ENCODE results near the gene RALGPS2.
"Not testable (repeated sequence)": the region's sequence is repeated elsewhere in the genome, so short reads cannot be mapped to it uniquely, and the experiment has no call there.

Gene RALGPS2

DNA sequence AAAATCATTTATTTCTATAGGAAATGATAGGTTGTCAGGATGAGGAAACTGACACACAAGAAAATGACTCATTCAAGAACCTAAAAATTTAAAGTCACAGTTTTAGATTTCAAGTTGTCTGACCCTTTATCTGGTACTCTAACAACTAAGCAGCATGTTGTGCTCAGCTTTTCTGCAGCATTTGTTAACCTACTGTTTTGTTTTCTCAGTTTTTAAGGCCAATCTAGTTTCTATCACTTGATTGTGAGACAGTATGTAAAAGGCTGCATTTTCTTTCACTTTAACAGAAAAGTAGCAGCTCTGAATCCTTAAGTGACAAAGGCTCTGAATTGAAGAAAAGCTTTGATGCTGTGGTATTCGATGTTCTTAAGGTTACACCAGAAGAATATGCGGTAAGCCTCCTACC, 59.1 kb downstream of the RALGPS2 start:
- no peak for DNase-seq

DNA sequence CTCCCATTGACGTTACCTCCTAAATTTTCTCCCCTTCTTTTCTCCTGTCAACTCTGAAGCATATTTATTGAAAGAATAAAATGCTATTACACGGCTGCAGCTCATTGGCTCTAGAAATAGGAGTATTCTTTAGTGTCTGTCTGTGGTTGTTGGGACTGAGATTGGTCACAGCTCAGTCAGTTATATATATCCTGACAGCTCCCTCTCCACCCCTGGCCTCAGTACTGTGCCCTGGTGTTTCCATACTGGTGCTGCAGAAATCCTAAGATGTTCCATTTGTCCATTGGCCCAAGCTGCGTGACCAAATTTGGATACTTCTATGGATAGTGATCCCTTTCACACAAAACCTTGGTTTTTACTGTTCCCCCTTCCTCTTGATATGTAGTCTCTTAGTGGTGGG, 67.3 kb downstream of the RALGPS2 start:
- DNase-seq, result no peak

DNA sequence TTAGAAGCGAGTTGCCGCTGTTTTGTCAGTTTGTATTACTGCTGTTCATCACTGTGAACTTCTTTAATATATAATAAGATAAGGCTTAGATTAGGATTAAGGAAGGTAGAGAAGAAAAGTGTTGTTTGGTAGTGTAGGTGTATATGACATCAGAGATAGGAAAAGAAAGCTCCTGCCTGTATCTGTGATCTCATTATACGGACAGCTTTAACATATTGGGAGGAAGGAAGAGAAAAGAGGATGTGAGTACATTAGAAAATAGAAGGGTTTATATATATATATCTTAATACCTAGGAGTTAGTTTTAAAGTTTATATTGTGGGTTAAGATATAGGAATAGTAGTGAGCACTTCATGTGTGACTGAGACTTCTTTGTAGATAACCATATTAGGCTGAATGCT, 71.0 kb downstream of the RALGPS2 start:
- DNase-seq, result no peak

DNA sequence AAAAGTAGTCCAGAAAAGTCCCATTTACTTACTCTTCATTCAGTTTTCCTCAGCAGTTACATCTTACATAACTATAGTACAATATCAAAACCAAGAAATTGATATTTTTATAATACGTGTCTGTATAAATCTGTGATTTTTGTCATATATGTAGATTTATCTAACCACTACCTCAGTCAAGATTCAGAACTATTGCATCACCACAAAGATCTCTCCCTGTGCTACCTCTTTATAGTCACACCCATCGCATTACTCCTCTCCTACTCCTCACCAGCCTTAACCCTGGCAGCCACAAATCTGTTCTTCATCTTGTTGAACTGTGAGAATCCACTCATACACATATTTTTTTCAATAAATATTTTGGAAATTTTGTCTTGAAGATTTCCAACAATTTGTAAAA, 72.5 kb downstream of the RALGPS2 start:
- DNase-seq, result no peak

DNA sequence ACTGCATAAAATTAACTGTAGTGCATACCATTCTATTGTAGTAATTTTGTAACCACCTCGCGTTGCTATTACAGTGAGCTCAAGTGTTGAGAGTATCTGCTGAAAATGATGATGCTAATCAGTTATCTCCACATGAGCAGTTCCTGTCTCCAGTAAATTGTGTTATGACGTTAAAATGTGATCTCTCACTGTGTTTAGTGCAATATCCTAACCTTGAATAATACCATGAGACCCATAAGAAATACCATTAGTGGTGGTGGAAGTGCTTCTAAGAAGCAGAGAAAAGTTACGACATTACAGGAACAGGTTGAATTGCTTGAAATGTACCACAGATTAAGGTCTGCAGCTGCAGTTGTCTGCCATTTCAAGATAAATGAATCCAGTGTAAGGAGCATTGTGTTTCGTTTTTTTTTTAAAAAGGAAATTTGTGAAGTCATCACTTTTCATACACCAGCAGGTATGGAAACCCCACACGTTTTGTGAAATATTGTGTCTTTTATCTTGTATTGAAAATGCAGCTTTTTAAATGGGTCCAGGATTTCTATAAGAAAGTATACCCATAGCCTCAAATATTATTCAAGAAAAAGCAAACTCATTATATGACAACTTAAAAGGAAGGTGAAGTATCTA, 73.3 kb downstream of the RALGPS2 start:
- DNase-seq, result no peak

DNA sequence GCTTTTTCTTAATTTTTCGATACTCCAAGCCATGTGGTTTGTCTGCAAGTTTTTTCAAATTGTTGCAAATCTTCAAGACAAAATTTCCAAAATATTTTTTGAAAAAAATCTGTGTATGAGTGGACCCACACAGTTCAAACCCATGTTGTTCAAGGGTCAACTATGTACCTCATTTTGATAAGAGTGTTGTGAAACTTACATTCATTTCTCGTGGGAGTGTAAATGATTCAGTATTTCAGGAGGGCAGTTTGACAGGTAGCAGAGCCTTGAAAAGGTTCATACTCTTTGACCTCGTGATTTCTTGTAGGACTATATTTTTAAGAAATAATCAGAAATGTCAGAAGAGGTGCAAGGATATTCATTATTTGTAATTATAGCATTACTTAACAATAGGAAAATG, 77.8 kb downstream of the RALGPS2 start:
- DNase-seq, result no peak

DNA sequence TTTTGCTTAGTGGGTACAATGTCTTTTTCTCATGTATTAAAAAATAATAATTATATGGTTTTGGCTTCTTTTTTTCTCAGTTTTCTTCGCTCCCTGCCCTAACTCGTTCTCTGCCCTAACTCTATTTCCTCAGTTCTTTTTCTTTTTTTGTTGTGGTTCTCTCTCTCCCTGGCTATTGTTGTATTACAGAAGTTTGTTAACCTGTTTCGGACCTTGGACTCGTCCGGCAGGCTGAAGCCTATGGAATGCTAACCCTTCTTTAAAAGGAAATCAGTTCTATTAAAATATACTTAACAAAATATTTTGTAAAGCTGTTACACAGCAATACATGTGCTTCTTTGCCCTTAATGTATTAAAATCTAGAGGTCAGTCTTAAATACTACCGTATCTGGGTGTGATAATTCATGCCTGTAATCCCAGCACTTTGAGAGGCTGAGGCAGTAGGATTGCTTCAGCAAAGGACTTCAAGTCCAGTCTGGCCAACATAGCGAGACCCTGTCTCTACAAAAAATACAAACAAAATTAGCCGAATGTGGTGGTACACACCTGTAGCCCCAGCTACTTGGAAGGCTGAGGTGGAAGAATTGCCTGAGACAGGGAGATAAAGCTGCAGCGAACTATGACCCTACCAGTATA, 81.7 kb downstream of the RALGPS2 start:
- no peak for DNase-seq

DNA sequence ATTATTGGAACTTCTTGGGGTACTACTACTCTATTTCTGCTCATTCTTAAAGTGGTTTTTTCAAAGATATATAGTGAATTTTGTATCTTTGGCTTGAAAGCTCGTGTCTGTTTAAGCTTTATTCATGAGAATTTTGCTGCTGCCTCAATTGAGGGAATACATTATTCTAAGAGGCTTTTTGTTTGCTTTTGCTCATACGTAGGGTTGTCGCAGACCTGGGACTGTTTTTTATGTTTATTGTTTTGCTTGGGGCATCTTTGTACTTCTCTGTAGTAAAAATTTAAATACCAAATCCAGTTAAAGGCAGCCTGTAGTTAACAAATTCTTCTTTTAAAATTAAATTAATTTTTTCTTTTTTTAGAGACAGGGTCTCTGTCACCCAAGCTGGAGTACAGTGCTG, 83.5 kb downstream of the RALGPS2 start:
- no peak for DNase-seq

DNA sequence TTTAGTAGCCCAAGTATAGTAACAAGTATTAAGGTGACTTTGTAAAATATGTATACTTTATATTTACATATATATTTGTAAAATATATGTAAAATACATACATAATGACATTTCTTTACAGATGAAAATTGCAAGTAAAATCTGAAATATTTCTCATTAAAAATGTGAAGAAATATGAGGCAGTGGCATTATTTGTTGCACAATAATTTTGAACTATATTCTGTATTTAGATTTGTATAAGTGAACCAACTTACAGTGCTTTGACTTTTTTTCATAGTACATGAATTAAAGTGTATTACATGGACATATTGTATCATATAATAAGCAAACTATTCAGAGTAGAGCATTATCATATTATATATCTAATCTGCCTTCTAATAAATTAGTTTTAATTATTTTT, 85.5 kb downstream of the RALGPS2 start:
- DNase-seq, result no peak

DNA sequence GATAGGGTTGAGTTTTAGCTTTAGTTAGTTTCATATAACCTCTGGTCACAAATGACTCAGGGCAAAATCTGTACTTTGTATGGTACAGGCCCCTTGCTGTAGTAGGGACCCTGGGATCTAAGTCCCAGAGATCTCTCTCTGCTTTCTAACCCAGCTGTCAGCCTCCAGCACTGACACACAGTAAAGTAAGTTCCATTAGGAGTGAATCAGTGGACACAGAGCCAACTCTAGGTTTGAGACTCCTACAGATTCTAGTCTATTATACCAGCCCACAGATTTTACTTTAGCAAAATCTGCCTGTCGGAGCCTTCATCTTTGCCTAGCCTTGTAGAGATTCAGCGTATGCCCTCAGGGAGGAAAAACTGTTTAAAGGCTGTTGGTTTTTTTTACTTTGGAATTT, 93.4 kb downstream of the RALGPS2 start:
- no peak for DNase-seq

DNA sequence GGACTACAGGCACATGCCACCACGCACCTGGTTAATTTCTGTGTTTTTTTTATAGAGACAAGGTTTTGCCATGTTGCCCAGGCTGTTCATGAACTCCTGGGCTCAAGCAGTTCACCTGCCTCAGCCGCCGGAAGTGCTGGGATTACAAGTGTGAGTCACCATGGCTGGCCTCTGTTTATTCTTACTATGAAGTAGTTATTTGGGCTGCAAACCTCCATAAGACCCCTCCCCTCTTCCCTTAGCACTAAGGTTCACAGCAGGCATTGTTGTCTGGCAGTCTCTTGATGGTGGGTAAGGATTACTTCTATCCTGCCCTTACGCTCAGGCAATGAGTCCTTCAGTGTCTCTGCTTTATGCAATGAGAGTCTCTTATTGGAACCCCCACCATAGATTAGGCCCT, 94.1 kb downstream of the RALGPS2 start:
- no peak for DNase-seq

DNA sequence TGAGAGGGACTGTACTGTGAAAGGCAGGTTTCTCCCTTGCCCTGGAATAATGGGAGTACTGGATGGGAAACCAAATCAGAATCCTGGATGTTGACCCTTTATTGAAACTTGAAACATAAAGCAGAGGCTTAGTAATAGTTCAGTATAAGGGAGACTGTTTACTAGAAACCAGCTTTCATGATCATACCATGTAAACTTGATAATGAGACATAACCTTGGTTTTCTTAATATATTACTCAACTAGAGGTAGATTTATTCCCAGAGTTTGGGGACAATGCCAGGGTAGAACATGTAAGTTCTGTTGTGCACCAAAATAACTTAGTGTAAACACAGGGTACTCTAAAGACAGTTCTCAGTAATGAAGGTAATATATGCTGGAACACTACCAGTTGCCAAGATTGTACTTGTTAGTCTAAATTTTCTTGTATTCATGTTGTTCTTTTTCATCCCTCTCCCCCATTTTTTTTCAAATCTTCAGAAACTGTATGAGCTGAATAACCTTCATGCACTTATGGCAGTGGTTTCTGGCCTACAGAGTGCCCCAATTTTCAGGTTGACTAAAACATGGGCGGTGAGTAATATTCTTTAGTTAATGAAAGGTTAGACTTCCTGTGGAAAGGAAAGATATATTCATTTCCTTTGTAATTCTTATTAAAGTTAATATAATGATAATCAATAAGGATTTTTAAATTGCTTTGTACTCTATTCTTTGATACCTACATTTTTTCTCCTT, 96.3 kb downstream of the RALGPS2 start:
- DNase-seq, result no peak

DNA sequence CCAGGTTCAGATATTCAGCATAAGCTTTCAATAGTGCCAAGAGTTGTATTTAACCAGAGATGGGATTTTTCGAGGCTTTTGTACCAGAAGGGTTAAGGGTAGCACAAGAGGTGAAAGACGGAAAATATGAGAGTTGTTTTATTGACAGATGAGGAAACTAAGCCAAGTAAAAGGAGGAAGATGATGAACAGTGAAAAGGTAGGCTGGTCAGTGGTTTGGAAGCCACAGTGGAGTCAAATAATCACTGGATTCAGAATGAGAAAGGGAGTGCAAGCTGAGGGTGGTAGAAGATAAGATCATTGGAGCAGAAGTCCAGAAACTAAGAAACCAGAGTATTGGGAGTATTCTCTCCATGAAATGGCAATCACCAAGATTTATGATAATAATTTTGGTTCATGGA, 100.1 kb downstream of the RALGPS2 start:
- no peak for DNase-seq

DNA sequence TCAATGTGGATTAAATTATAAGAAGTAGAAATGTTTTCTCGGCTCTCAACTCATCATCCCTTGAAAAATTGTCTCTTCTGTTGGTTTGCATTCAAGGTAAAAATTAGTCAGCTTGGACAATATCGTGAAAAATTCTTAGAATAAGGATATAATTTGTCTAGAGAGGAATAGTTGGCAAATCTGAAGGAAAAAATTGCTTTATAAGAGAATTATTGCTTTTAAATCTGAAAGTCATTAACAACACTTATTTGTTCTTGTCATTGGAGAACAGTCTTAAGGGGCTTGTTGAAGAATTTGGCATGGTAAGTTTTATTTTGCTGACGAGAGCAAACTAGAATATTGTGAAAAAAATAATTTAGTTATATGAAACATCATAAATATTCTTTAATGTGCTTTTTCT, 119.4 kb downstream of the RALGPS2 start:
- DNase-seq, result no peak

DNA sequence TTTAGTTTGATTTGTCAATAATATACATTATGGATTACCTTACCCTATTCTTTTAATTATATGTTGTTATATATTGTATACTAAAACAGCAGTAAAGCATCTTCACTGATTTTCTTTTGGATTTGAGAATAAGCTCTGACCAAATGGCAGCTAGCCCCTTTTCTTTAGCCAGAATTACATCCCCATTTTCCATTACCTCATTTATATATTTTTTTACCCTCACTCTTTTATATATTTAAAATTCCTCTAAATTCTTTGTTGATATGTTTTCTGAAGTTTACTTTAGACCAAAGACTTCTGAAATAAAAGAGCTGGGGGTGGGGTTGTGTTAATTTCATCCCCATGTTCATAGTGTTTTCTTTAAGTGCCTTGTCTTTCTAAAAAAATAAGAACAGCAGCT, 121.3 kb downstream of the RALGPS2 start:
- no peak for DNase-seq

DNA sequence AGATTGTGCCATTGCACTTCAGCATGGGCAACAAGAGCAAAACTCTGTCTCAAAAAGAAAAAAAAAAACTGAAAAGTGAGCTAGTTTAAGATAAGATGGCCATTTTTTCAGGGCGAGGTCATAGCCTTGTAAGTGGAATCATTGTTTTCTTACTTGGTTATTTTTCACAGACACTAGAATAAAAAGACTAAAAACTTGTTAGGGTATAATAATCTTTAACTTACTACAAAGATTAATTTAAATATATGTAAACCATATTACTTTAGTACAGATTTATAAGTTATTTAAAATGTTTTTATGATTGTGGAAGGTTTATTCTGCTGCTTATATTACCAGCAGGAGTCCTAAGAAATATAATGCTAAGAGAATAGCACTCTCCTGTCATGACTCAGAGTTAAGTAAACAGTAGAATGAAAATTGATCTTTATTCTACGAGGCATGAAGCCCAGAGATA, 122.4 kb downstream of the RALGPS2 start:
- no peak for DNase-seq

DNA sequence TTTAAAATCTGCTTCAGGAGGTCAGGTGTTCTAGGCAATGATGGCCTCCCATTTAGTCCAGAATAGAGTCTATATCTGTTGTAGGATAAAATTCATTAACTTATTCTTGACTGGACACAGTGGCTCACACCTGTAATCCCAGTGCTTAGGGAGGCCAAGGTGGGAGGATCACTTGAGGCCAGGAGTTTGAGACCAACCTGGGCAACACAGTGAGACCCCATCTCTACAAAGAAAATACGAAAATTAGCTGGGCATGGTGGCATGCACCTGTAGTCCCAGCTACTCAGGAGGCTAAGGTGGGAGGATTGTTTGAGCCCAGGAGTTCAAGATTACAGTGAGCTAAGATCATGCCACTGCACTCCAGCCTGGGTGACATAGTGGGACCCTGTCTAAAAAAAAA, 122.9 kb downstream of the RALGPS2 start:
- DNase-seq, result not testable (repeated sequence)

DNA sequence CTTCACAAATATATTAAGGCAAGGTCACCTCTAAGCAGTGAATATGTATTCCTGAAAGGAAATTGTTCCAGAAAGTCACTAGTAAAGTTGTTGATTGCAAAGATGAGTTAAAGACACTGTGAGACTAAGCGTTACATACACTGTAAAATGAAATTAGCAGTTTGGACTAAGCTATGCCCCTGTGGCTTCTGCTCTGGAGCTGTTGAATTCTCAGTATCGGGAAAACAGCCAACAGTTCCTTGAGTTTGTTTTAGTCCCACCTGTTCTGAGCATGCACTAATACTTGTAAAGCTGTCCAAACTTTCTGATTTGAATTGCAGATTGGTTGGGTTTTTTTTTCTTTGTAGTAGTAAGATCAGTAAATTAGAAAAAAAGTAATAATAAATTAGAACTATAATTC, 124.9 kb downstream of the RALGPS2 start:
- DNase-seq, result no peak

DNA sequence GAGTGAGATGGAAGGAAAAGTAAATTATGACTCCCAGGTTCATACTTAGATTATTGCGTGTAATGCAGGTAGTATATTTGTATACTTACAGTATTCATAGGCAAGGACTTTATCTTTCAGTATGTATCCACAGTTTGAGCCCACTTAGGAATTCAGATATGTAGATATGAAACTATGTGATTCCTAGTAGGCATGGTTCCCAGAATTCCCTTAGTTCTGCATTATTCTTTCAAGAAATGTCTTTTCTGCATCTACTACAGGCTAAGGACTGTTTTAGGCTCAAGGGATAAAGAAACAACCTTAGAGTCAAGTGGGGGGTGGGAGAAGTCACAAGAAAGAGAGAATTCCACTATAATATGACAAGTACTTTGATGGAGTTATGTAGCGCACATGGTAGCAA, 132.1 kb downstream of the RALGPS2 start:
- no peak for DNase-seq

DNA sequence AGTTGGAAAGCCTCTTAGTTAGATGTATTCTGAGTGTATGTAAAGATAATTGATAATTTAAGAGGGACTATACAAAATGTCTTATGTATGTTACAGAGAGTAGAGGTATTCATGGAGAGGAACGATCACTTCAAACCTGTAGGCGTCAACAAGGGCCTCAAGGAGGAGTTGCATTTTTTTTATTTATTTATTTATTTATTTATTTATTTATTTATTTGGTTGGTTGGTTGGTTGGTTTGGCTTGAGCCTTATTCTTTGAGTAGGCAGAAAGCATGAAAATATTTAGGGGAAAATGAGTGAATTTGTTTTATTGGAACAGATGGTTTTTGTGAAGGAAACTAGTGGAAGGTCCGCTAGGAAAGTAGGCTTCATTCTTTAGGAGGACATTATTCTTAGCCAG, 137.4 kb downstream of the RALGPS2 start:
- DNase-seq, result no peak

DNA sequence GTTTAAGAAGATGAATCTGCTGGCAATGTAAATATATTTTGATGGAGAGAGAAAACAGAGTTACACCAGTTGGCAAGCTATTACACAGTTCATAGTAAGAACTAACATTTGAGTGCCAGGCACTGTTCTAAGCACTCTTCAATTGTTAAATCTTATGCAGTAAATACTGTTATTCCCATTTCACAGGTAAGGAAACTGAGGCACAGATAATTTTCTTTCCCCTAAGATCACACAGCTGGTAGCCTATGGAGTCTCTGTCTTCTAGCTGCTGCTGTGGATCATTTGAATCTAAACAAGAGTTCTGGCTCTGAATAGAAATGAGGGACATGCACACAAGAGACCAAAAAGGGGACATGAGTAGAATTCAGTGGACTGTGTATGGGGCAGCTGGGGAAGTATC, 137.8 kb downstream of the RALGPS2 start:
- DNase-seq, result no peak

DNA sequence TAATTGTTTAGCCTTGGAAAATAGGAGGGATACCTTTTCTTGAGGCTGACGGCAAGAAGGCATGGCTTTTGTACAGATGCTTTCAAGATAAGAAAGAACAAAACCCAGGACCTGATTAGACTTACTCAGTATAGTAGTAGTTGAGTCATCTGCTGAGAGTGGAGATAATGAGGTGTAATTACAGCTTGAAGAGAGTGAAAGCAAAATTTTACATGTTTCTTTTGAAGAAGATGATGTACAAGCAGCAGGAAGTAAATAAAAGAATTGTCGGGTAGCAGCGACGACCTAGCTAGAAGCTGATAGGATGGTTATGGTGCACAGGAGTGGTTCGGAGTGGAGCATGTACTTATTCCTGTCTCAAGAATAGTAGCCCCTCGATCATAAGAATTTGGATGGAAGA, 139.3 kb downstream of the RALGPS2 start:
- no peak for DNase-seq

DNA sequence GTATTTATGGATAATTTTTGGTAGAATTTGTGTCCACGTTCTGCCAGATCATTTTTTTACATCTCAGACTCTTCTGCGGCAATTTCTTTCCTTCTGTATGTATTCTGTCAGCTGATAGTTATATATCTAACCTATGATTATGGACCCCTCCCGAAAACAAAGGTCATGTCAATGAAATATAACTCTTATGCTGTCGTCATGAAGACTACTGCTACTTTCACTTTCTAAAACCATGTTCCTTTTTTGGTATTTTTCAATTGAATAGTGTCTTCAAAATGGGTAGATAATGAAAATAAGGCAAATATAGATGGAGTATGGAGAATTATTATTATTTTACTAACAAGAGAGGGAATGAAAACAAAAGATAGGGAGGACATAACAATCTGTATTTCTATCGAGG, 142.6 kb downstream of the RALGPS2 start:
- DNase-seq, result no peak

DNA sequence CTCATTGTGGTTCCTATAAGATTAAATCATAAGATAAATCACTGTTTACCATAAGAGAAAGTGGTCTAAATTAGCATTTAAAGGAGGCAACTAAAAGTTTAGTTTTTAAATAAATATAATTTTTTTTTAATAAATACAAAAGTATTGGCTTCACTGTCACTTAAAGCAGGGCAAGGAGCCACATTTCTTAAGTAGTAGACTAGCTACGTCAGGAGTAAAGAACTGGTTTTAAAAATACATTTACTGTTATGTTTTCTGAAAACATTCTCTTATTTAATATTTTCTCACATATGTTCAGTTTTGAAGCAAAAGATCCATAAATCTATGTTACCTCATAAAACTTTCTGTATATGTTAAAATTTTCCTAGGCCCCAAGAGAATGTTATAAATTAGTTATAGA, 143.7 kb downstream of the RALGPS2 start:
- DNase-seq, result no peak

Measured in right forelimb (tissue), 1 donor.